SK-N-SH treated with all-trans-retinoic acid at 6 μM for 48 hours (cell line): Measurements from ENCODE around the gene CCDC63.

Source experiments
- ATAC-seq: fragments of 200-7000 bp; cut with Tn5 transposase; 3 replicates; pipeline ENCODE4 v1.9.1; 2020; ENCODE audit warnings: mild to moderate bottlenecking, moderate library complexity
- ARNTL ChIP-seq: fragments of 450-650 bp; formaldehyde crosslinking; IDR thresholded peaks from 2 replicates; pipeline ENCODE4 v1.5.0; 2020; ENCODE audit warnings: low read depth, mild to moderate bottlenecking, moderate library complexity, borderline replicate concordance
- BACH2 ChIP-seq: fragments of 250-450 bp; sonication (Bioruptor Pico); IDR thresholded peaks from 2 replicates; pipeline ENCODE4 v1.9.0; 2021; ENCODE audit warnings: mild to moderate bottlenecking, borderline replicate concordance
- CSDC2 ChIP-seq: fragments of 250-450 bp; sonication (Bioruptor Pico); IDR thresholded peaks from 2 replicates; pipeline ENCODE4 v1.5.0; 2020; ENCODE audit warnings: mild to moderate bottlenecking, moderate library complexity
- ESRRG ChIP-seq: fragments of 250-450 bp; sonication (Bioruptor Pico); IDR thresholded peaks from 2 replicates; pipeline ENCODE4 v1.6.1; 2021; ENCODE audit warnings: mild to moderate bottlenecking
- GLIS3 ChIP-seq: fragments of 250-450 bp; sonication (Bioruptor Pico); IDR thresholded peaks from 2 replicates; pipeline ENCODE4 v1.5.0; 2020; ENCODE audit warnings: mild to moderate bottlenecking, moderate library complexity
- ISL1 ChIP-seq: fragments of 250-450 bp; sonication (Bioruptor Pico); IDR thresholded peaks from 2 replicates; pipeline ENCODE4 v2.1.2; 2022; ENCODE audit warnings: mild to moderate bottlenecking, moderate library complexity
- OSR1 ChIP-seq: fragments of 250-450 bp; sonication (Bioruptor Pico); IDR thresholded peaks from 2 replicates; pipeline ENCODE4 v1.8.0; 2022; ENCODE audit warnings: moderate library complexity, mild to moderate bottlenecking, inconsistent platforms
- PPARA ChIP-seq: fragments of 250-450 bp; sonication (Bioruptor Pico); IDR thresholded peaks from 2 replicates; pipeline ENCODE4 v1.5.0; 2020; ENCODE audit warnings: mild to moderate bottlenecking, borderline replicate concordance
- SNAI2 ChIP-seq: fragments of 250-450 bp; sonication (Bioruptor Pico); IDR thresholded peaks from 2 replicates; pipeline ENCODE4 v1.5.0; 2020; ENCODE audit warnings: mild to moderate bottlenecking, moderate library complexity
- TCF4 ChIP-seq: fragments of 250-450 bp; sonication (Bioruptor Pico); IDR thresholded peaks from 2 replicates; pipeline ENCODE4 v1.8.0; 2021; ENCODE audit warnings: mild to moderate bottlenecking, moderate library complexity, borderline replicate concordance
- TOX ChIP-seq: fragments of 250-450 bp; sonication (Bioruptor Pico); IDR thresholded peaks from 2 replicates; pipeline ENCODE4 v1.8.0; 2021; ENCODE audit warnings: mild to moderate bottlenecking, moderate library complexity, borderline replicate concordance
- ZC3H10 ChIP-seq: fragments of 250-450 bp; sonication (Bioruptor Pico); IDR thresholded peaks from 2 replicates; pipeline ENCODE4 v1.5.1; 2021; ENCODE audit warnings: mild to moderate bottlenecking, moderate library complexity
- ZFP3 ChIP-seq: fragments of 250-450 bp; sonication (Bioruptor Pico); IDR thresholded peaks from 2 replicates; pipeline ENCODE4 v1.5.0; 2020; ENCODE audit warnings: mild to moderate bottlenecking, moderate library complexity
- ZFP30 ChIP-seq: fragments of 450-650 bp; formaldehyde crosslinking; IDR thresholded peaks from 2 replicates; pipeline ENCODE4 v1.5.0; 2022; ENCODE audit warnings: mild to moderate bottlenecking, moderate library complexity
- ZNF565 ChIP-seq: fragments of 450-650 bp; formaldehyde crosslinking; conservative IDR thresholded peaks from 2 replicates; pipeline ENCODE4 v1.5.0; 2020; ENCODE audit warnings: low read depth, mild to moderate bottlenecking, moderate library complexity
- ZNF70 ChIP-seq: fragments of 450-650 bp; formaldehyde crosslinking; IDR thresholded peaks from 2 replicates; pipeline ENCODE4 v1.5.0; 2020; ENCODE audit warnings: mild to moderate bottlenecking, moderate library complexity
- ZNF8 ChIP-seq: fragments of 450-650 bp; formaldehyde crosslinking; IDR thresholded peaks from 2 replicates; pipeline ENCODE4 v1.5.0; 2020; ENCODE audit warnings: mild to moderate bottlenecking, moderate library complexity
- TF ChIP-seq, protein P1 (sequence below): fragments of 250-450 bp; sonication (Bioruptor Pico); IDR thresholded peaks from 2 replicates; pipeline ENCODE4 v1.5.1; 2020; ENCODE audit warnings: low read depth, mild to moderate bottlenecking, moderate library complexity
- TF ChIP-seq, protein P2 (sequence below): fragments of 250-450 bp; sonication (Bioruptor Pico); IDR thresholded peaks from 2 replicates; pipeline ENCODE4 v1.8.0; 2021; ENCODE audit warnings: low read depth, mild to moderate bottlenecking, moderate library complexity, borderline replicate concordance
- TF ChIP-seq, protein P3 (sequence below): fragments of 250-450 bp; sonication (Bioruptor Pico); IDR thresholded peaks from 2 replicates; pipeline ENCODE4 v1.5.1; 2021; ENCODE audit warnings: mild to moderate bottlenecking, moderate library complexity
- TF ChIP-seq, protein P4 (sequence below): fragments of 250-450 bp; sonication (Bioruptor Pico); IDR thresholded peaks from 2 replicates; pipeline ENCODE4 v1.8.0; 2020; ENCODE audit warnings: mild to moderate bottlenecking, moderate library complexity, borderline replicate concordance
- TF ChIP-seq, protein P5 (sequence below): fragments of 250-450 bp; sonication (Bioruptor Pico); IDR thresholded peaks from 2 replicates; pipeline ENCODE4 v1.5.0; 2020; ENCODE audit warnings: mild to moderate bottlenecking, moderate library complexity

Gene CCDC63

DNA sequence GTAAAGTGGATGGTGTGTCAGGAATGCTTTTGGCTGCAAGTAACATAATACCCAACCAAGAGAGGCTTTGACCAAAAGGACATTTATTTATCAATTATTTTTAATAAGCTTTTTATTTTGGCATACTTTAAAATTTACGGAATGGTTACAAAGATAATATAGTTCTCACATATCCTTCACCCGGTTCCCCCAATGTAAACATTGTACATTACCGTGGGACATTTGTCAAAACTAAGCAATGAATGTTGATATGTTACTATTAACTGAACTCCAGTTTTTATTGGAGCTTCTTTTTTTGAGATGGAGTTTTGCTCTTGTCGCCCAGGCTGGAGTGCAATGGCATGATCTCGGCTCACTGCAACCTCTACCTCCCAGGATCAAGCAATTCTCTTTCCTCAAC, 23.0 kb downstream of the CCDC63 start:
- no peak for ATAC-seq

DNA sequence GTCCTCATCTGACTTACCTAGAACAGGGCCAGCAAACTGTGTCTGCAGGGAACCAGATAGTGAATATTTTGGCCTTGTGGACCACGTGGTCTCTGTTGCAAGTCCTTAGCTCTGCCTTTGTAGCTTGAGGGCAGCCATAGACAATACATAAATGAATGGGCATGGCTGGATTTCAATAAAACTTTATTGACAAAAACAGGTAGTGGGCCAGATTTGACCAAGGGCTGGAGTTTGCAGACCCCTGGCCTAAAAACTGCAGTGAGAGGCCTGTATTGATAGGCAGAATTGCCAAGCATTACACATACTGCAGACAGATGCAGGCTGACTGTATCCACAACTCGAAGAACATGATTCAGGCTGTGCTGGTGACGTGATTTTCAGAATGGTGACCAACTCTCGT, 25.3 kb downstream of the CCDC63 start:
- no peak for ATAC-seq
- TF ChIP-seq ZNF70 (CRISPR knock-in tag) (no peak), OSR1 (no peak), BACH2 (CRISPR knock-in tag) (no peak), ARNTL (CRISPR knock-in tag) (no peak), ZNF8 (no peak), ZFP3 (no peak), SNAI2 (CRISPR knock-in tag) (no peak), ZFP30 (CRISPR knock-in tag) (no peak), TOX (no peak), PPARA (CRISPR knock-in tag) (no peak), TCF4 (CRISPR knock-in tag) (no peak), CSDC2 (no peak)
- TF ChIP-seq, protein P1, sequence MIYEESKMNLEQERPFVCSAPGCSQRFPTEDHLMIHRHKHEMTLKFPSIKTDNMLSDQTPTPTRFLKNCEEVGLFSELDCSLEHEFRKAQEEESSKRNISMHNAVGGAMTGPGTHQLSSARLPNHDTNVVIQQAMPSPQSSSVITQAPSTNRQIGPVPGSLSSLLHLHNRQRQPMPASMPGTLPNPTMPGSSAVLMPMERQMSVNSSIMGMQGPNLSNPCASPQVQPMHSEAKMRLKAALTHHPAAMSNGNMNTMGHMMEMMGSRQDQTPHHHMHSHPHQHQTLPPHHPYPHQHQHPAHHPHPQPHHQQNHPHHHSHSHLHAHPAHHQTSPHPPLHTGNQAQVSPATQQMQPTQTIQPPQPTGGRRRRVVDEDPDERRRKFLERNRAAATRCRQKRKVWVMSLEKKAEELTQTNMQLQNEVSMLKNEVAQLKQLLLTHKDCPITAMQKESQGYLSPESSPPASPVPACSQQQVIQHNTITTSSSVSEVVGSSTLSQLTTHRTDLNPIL (CRISPR knock-in tag), result no peak
- TF ChIP-seq, protein P2, sequence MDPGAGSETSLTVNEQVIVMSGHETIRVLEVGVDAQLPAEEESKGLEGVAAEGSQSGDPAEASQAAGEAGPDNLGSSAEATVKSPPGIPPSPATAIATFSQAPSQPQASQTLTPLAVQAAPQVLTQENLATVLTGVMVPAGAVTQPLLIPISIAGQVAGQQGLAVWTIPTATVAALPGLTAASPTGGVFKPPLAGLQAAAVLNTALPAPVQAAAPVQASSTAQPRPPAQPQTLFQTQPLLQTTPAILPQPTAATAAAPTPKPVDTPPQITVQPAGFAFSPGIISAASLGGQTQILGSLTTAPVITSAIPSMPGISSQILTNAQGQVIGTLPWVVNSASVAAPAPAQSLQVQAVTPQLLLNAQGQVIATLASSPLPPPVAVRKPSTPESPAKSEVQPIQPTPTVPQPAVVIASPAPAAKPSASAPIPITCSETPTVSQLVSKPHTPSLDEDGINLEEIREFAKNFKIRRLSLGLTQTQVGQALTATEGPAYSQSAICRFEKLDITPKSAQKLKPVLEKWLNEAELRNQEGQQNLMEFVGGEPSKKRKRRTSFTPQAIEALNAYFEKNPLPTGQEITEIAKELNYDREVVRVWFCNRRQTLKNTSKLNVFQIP (CRISPR knock-in tag), result no peak

More for the DNA sequence above, 23.0 kb downstream of the CCDC63 start:
- TF ChIP-seq ISL1 (CRISPR knock-in tag), result no peak
- TF ChIP-seq, protein P3, sequence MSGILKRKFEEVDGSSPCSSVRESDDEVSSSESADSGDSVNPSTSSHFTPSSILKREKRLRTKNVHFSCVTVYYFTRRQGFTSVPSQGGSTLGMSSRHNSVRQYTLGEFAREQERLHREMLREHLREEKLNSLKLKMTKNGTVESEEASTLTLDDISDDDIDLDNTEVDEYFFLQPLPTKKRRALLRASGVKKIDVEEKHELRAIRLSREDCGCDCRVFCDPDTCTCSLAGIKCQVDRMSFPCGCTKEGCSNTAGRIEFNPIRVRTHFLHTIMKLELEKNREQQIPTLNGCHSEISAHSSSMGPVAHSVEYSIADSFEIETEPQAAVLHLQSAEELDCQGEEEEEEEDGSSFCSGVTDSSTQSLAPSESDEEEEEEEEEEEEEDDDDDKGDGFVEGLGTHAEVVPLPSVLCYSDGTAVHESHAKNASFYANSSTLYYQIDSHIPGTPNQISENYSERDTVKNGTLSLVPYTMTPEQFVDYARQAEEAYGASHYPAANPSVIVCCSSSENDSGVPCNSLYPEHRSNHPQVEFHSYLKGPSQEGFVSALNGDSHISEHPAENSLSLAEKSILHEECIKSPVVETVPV (CRISPR knock-in tag), result no peak
- no peak for TF ChIP-seq CSDC2
- no peak for TF ChIP-seq ZC3H10 (CRISPR knock-in tag)
- no peak for TF ChIP-seq TOX
- TF ChIP-seq ZFP3, result no peak
- TF ChIP-seq PPARA (CRISPR knock-in tag), result no peak
- no peak for TF ChIP-seq ZNF70 (CRISPR knock-in tag)
- no peak for TF ChIP-seq ZNF8
- TF ChIP-seq SNAI2 (CRISPR knock-in tag), result no peak
- TF ChIP-seq TCF4 (CRISPR knock-in tag), result no peak
- TF ChIP-seq, protein P4, sequence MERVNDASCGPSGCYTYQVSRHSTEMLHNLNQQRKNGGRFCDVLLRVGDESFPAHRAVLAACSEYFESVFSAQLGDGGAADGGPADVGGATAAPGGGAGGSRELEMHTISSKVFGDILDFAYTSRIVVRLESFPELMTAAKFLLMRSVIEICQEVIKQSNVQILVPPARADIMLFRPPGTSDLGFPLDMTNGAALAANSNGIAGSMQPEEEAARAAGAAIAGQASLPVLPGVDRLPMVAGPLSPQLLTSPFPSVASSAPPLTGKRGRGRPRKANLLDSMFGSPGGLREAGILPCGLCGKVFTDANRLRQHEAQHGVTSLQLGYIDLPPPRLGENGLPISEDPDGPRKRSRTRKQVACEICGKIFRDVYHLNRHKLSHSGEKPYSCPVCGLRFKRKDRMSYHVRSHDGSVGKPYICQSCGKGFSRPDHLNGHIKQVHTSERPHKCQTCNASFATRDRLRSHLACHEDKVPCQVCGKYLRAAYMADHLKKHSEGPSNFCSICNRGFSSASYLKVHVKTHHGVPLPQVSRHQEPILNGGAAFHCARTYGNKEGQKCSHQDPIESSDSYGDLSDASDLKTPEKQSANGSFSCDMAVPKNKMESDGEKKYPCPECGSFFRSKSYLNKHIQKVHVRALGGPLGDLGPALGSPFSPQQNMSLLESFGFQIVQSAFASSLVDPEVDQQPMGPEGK (CRISPR knock-in tag), result no peak
- TF ChIP-seq, protein P1 (CRISPR knock-in tag), result no peak
- TF ChIP-seq, all 23 proteins: peak for 0

DNA sequence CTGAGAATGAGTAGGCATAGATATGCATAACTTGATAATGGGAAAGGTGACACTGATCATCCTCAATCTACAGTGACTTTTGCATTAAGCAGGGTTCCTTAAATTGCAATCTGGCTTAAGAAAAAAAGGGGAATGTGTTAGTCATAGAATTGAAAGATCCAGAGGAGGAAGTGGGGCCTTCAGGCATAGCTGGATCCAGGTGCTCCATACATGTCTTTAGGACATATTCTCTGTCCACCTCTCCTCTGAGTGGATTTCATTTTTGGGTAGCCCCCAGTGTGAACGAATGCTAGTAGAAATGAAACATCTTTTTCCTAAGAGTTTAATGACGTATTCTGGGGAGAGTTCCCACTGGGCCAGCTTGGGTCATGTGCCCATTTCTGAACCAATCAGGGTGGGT, 27.6 kb downstream of the CCDC63 start:
- ATAC-seq, result no peak
- TF ChIP-seq GLIS3, result no peak
- TF ChIP-seq, protein P2 (CRISPR knock-in tag), result no peak

DNA sequence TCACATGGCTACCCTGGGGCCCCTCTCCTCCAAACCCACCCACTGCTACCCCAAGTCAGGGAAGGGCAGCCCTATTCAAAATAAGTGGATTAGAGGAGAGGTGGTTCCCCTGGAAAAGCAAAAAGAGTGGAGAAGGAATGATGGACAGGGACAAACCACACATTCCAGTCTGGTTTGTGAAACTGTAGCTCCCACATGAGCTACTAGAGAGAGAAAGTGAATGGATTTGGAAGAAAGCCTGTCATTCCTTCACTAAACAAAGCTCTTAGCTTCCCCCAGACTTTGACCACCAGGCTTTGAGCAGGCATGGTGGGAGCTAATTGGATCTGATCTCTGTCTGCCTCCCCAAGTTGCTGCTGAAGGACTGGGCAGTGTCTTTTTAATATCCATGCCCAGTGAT, 28.0 kb downstream of the CCDC63 start:
- no peak for ATAC-seq
- TF ChIP-seq ESRRG (CRISPR knock-in tag) (no peak), ZNF565 (CRISPR knock-in tag) (no peak), ARNTL (CRISPR knock-in tag) (no peak), BACH2 (CRISPR knock-in tag) (no peak), OSR1 (no peak), ZNF8 (no peak), TOX (no peak), CSDC2 (no peak), ISL1 (CRISPR knock-in tag) (no peak)
- TF ChIP-seq, protein P1 (CRISPR knock-in tag), result no peak
- TF ChIP-seq, protein P5, sequence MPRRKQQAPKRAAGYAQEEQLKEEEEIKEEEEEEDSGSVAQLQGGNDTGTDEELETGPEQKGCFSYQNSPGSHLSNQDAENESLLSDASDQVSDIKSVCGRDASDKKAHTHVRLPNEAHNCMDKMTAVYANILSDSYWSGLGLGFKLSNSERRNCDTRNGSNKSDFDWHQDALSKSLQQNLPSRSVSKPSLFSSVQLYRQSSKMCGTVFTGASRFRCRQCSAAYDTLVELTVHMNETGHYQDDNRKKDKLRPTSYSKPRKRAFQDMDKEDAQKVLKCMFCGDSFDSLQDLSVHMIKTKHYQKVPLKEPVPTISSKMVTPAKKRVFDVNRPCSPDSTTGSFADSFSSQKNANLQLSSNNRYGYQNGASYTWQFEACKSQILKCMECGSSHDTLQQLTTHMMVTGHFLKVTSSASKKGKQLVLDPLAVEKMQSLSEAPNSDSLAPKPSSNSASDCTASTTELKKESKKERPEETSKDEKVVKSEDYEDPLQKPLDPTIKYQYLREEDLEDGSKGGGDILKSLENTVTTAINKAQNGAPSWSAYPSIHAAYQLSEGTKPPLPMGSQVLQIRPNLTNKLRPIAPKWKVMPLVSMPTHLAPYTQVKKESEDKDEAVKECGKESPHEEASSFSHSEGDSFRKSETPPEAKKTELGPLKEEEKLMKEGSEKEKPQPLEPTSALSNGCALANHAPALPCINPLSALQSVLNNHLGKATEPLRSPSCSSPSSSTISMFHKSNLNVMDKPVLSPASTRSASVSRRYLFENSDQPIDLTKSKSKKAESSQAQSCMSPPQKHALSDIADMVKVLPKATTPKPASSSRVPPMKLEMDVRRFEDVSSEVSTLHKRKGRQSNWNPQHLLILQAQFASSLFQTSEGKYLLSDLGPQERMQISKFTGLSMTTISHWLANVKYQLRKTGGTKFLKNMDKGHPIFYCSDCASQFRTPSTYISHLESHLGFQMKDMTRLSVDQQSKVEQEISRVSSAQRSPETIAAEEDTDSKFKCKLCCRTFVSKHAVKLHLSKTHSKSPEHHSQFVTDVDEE (CRISPR knock-in tag), result no peak
